Osteoblast (primary cell): ENCODE measurements around the gene SERPINI1. TPM values are rescaled to one million over a fixed set of nuclear protein-coding genes. Genes with fewer than 3 reads are reported as not detected.
"Not testable (repeated sequence)": the region's sequence is repeated elsewhere in the genome, so short reads cannot be mapped to it uniquely, and the experiment has no call there.

Experiments
- DNase-seq: peaks from one replicate; pipeline ENCODE4 v3.0.0; 2011; ENCODE audit warnings: low spot score, mixed read lengths; ENCODE audit not compliant: insufficient read length; ENCODE audit errors: missing footprints
- H2AFZ ChIP-seq: 2 replicates; pipeline ENCODE4 v1.6.0; 2011; ENCODE audit warnings: mild to moderate bottlenecking, low read length
- H3K27ac ChIP-seq: 2 replicates; pipeline ENCODE4 v1.5.1; 2011; ENCODE audit warnings: mild to moderate bottlenecking, low read depth, low read length, moderate library complexity
- H3K27me3 ChIP-seq: 2 replicates; pipeline ENCODE4 v1.6.0; 2012; ENCODE audit warnings: mild to moderate bottlenecking, control low read depth, inconsistent platforms, low read length, moderate library complexity; ENCODE audit not compliant: insufficient read depth
- H3K36me3 ChIP-seq: 2 replicates; pipeline ENCODE4 v1.5.1; 2011; ENCODE audit warnings: mild to moderate bottlenecking, low read length, control low read depth, moderate library complexity; ENCODE audit not compliant: insufficient read depth
- H3K4me1 ChIP-seq: 2 replicates; pipeline ENCODE4 v1.5.1; 2011; ENCODE audit warnings: mild to moderate bottlenecking, low read length, control low read depth, moderate library complexity; ENCODE audit not compliant: insufficient read depth
- H3K4me2 ChIP-seq: 2 replicates; pipeline ENCODE4 v1.6.0; 2011; ENCODE audit warnings: mild to moderate bottlenecking, low read length; ENCODE audit not compliant: insufficient read depth
- H3K4me3 ChIP-seq: fragments of 200-600 bp; sonication (generic); 3 replicates; pipeline ENCODE4 v1.5.1; 2012; ENCODE audit warnings: mild to moderate bottlenecking, low read length, inconsistent platforms; ENCODE audit not compliant: insufficient read depth
- H3K79me2 ChIP-seq: 2 replicates; pipeline ENCODE4 v1.6.0; 2012; ENCODE audit warnings: mild to moderate bottlenecking, low read length, control low read depth, inconsistent platforms; ENCODE audit not compliant: insufficient read depth
- H3K9me3 ChIP-seq: 2 replicates; pipeline ENCODE4 v1.5.1; 2011; ENCODE audit warnings: low read depth, low read length, control low read depth
- H4K20me1 ChIP-seq: 2 replicates; pipeline ENCODE4 v1.6.0; 2012; ENCODE audit warnings: mild to moderate bottlenecking, low read length, control low read depth; ENCODE audit not compliant: insufficient read depth
- total RNA-seq: library from RNA; depleted of rRNA; stranded (reverse); fragments of >200 nt; gene quantifications from 2 replicates; pipeline ENCODE4 v1.2.3, GENCODE V29; 2012
- TF ChIP-seq, protein P1 (sequence below): IDR thresholded peaks from 2 replicates; pipeline ENCODE4 v1.5.1; 2011; ENCODE audit warnings: mild to moderate bottlenecking, low read depth, low read length, moderate library complexity; ENCODE audit errors: extremely low read depth

Gene SERPINI1
- total RNA-seq, 1 donor, result 1.4 TPM

DNA sequence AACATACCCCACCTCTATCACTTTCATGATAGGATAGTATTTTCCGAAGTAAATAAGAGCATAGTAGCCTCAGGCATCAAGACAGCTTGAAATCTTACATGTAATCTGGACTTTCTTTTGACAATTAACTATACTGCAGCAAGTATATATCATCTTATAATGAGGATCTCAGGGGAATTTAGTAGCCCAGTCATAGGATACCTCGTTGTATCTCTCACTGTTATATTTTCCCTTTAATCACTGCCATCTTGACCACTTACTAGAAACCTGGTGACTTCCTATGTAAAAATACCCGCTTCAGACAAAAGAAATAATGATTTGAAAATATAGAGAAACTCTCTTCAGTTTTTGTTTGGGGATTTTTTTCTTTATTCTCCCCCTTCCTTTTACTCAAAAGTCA is 88.2 kb downstream of the SERPINI1 start:
- H3K4me1 ChIP-seq, result no peaks in the 10 kb centered on the region

DNA sequence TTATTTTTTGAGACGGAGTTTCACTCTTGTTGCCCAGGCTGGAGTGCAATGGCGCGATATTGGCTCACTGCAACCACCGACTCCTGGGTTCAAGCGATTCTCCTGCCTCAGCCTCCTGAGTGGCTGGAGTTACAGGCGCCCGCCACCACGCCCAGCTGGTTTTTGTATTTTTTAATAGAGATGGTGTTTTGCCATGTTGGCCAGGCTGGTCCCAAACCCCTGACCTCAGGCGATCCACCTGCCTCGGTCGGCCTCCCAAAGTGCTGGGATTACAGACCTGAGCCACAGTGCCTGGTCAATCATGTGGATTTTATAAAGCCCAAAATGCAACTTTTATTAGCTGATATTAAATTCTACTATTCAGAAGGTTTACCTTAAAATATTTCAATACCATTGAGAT is 92.1 kb downstream of the SERPINI1 start:
- not testable (repeated sequence) for H3K27me3 ChIP-seq, H3K4me1 ChIP-seq, DNase-seq, H3K27ac ChIP-seq, H3K4me2 ChIP-seq, H4K20me1 ChIP-seq, H3K79me2 ChIP-seq, H3K9me3 ChIP-seq, H2AFZ ChIP-seq, H3K4me3 ChIP-seq, H3K36me3 ChIP-seq

More for the DNA sequence above, 88.2 kb downstream of the SERPINI1 start:
- H3K79me2 ChIP-seq, result no peaks in the 10 kb centered on the region
- no peak overlapping the region for H3K27ac ChIP-seq
- H3K4me3 ChIP-seq, result no peak overlapping the region
- H3K4me2 ChIP-seq, result no peak overlapping the region
- TF ChIP-seq, protein P1, sequence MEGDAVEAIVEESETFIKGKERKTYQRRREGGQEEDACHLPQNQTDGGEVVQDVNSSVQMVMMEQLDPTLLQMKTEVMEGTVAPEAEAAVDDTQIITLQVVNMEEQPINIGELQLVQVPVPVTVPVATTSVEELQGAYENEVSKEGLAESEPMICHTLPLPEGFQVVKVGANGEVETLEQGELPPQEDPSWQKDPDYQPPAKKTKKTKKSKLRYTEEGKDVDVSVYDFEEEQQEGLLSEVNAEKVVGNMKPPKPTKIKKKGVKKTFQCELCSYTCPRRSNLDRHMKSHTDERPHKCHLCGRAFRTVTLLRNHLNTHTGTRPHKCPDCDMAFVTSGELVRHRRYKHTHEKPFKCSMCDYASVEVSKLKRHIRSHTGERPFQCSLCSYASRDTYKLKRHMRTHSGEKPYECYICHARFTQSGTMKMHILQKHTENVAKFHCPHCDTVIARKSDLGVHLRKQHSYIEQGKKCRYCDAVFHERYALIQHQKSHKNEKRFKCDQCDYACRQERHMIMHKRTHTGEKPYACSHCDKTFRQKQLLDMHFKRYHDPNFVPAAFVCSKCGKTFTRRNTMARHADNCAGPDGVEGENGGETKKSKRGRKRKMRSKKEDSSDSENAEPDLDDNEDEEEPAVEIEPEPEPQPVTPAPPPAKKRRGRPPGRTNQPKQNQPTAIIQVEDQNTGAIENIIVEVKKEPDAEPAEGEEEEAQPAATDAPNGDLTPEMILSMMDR, result no peak
- H4K20me1 ChIP-seq, result no peaks in the 10 kb centered on the region
- DNase-seq, result no peak
- no peak overlapping the region for H2AFZ ChIP-seq
- H3K36me3 ChIP-seq, result no peaks in the 10 kb centered on the region
- H3K9me3 ChIP-seq, result no peaks in the 10 kb centered on the region
- no peaks in the 10 kb centered on the region for H3K27me3 ChIP-seq

DNA sequence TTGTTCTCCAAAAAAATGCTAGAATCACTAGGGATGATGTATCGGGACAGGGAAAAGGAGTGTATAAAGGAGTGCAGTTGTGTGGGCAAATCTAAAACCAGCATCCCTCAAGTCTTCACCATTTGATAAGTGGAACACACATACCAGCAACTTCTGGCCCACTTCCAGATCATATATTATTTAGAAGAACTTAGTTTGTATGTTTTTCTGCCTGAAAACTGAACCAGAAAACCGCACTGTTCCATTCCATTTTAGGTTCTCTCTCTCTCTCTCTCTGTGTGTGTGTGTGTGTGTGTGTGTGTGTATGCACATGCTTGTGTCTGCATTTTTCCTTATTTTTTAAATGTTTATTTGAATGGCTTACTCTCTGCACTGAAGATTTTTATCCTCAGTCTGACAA is 93.5 kb downstream of the SERPINI1 start:
- no peak overlapping the region for H3K4me2 ChIP-seq
- H3K4me3 ChIP-seq, result no peak overlapping the region
- no peaks in the 10 kb centered on the region for H3K36me3 ChIP-seq
- H3K4me1 ChIP-seq, result no peaks in the 10 kb centered on the region
- no peaks in the 10 kb centered on the region for H3K79me2 ChIP-seq
- DNase-seq, result no peak
- no peaks in the 10 kb centered on the region for H3K9me3 ChIP-seq
- no peak overlapping the region for H2AFZ ChIP-seq
- no peak overlapping the region for H3K27ac ChIP-seq
- H4K20me1 ChIP-seq, result no peaks in the 10 kb centered on the region
- TF ChIP-seq, protein P1, result no peak
- H3K27me3 ChIP-seq, result no peaks in the 10 kb centered on the region

DNA sequence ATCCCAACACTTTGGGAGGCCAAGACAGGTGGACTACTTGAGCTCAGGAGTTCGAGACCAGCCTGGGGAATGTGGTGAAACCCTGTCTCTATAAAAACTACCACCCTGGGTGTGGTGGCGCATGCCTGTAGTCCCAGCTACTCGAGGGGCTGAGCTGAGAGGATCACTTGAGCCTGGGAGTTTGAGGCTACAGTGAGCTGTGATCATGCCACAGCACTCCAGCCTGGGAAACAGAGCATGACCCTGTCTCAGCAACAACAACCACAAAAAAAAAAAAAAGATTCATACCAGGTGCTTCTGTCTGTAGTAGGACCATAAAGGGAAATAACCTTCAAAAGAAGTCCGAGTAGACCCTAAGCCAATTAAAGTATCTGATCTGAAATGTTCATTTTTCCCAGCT is 94.5 kb downstream of the SERPINI1 start:
- TF ChIP-seq, protein P1, result no peak
- no peaks in the 10 kb centered on the region for H3K36me3 ChIP-seq

More for the DNA sequence above, 94.5 kb downstream of the SERPINI1 start:
- Histone ChIP-seq H2AFZ (no peak overlapping the region), H3K4me3 (no peak overlapping the region), H3K27me3 (no peaks in the 10 kb centered on the region), H3K9me3 (no peaks in the 10 kb centered on the region), H3K27ac (no peak overlapping the region), H3K4me2 (no peak overlapping the region), H3K4me1 (no peaks in the 10 kb centered on the region), H4K20me1 (no peaks in the 10 kb centered on the region), H3K79me2 (no peaks in the 10 kb centered on the region)
- DNase-seq, result no peak
